Measurements from ENCODE around the gene STIM1. TPM values are rescaled to one million over a fixed set of nuclear protein-coding genes. Genes with fewer than 3 reads are reported as not detected.
"Not testable (repeated sequence)": the region's sequence is repeated elsewhere in the genome, so short reads cannot be mapped to it uniquely, and the experiment has no call there.

Gene STIM1
- total RNA-seq, 1 donor, result 57.9 TPM

- Histone ChIP-seq H3K27me3 (ENCODE audit: insufficient read depth, low read length) (no peaks in the 10 kb centered on the region), H3K4me1 (ENCODE audit: insufficient read depth, low read length) (peaks cover 9% of the 10 kb centered on the region), H3K27ac (ENCODE audit: low read depth, low read length) (peak overlapping the region; percentile 15), H3K9me3 (ENCODE audit: low read depth, low read length) (peaks cover 4% of the 10 kb centered on the region), H3K79me2 (ENCODE audit: insufficient read depth, low read length) (peaks cover 6% of the 10 kb centered on the region), H2AFZ (ENCODE audit: low read length) (no peak overlapping the region), H3K36me3 (ENCODE audit: insufficient read depth, low read length) (no peaks in the 10 kb centered on the region), H4K20me1 (ENCODE audit: insufficient read depth, low read length) (peaks cover 14% of the 10 kb centered on the region), H3K4me2 (ENCODE audit: insufficient read depth, low read length) (peak overlapping the region; percentile 43), H3K4me3 (ENCODE audit: insufficient read depth, low read length) (no peak overlapping the region)
- TF ChIP-seq, protein P1, sequence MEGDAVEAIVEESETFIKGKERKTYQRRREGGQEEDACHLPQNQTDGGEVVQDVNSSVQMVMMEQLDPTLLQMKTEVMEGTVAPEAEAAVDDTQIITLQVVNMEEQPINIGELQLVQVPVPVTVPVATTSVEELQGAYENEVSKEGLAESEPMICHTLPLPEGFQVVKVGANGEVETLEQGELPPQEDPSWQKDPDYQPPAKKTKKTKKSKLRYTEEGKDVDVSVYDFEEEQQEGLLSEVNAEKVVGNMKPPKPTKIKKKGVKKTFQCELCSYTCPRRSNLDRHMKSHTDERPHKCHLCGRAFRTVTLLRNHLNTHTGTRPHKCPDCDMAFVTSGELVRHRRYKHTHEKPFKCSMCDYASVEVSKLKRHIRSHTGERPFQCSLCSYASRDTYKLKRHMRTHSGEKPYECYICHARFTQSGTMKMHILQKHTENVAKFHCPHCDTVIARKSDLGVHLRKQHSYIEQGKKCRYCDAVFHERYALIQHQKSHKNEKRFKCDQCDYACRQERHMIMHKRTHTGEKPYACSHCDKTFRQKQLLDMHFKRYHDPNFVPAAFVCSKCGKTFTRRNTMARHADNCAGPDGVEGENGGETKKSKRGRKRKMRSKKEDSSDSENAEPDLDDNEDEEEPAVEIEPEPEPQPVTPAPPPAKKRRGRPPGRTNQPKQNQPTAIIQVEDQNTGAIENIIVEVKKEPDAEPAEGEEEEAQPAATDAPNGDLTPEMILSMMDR (IDR thresholded peaks at IDR 0.05; ENCODE audit: extremely low read depth, low read depth, low read length), result no peak
- peak; percentile 81 for DNase-seq (ENCODE audit: insufficient read length, low spot score, missing footprints)
These were observed 140.6 kb downstream of the STIM1 start for GRCh38 chr11:3995949-3996554.

- TF ChIP-seq, protein P1 (IDR thresholded peaks at IDR 0.05; ENCODE audit: extremely low read depth, low read depth, low read length), result no peak
These were observed 141.2 kb downstream of the STIM1 start for GRCh38 chr11:3996651-3997050.

DNA sequence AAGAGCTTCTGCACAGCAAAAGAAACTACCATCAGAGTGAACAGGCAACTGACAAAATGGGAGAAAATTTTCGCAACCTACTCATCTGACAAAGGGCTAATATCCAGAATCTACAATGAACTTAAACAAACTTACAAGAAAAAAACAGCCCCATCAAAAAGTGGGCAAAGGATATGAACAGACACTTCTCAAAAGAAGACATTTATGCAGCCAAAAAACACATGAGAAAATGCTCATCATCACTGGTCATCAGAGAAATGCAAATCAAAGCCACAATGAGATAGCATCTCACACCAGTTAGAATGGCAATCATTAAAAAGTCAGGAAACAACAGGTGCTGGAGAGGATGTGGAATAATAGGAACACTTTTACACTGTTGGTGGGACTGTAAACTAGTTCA is 149.3 kb downstream of the STIM1 start:
- not testable (repeated sequence) for H2AFZ ChIP-seq (ENCODE audit: low read length); H3K4me3 ChIP-seq (ENCODE audit: insufficient read depth, low read length); H3K4me2 ChIP-seq (ENCODE audit: insufficient read depth, low read length); H3K9me3 ChIP-seq (ENCODE audit: low read depth, low read length); H3K27ac ChIP-seq (ENCODE audit: low read depth, low read length); H3K4me1 ChIP-seq (ENCODE audit: insufficient read depth, low read length); H3K36me3 ChIP-seq (ENCODE audit: insufficient read depth, low read length); H3K27me3 ChIP-seq (ENCODE audit: insufficient read depth, low read length); H4K20me1 ChIP-seq (ENCODE audit: insufficient read depth, low read length); DNase-seq (ENCODE audit: insufficient read length, low spot score, missing footprints); H3K79me2 ChIP-seq (ENCODE audit: insufficient read depth, low read length)

More at GRCh38 chr11:3996651-3997050, 141.2 kb downstream of the STIM1 start:
- Histone ChIP-seq H3K4me3 (ENCODE audit: insufficient read depth, low read length) (no peak overlapping the region), H3K36me3 (ENCODE audit: insufficient read depth, low read length) (no peaks in the 10 kb centered on the region), H3K4me2 (ENCODE audit: insufficient read depth, low read length) (no peak overlapping the region), H3K27ac (ENCODE audit: low read depth, low read length) (no peak overlapping the region), H3K27me3 (ENCODE audit: insufficient read depth, low read length) (no peaks in the 10 kb centered on the region), H4K20me1 (ENCODE audit: insufficient read depth, low read length) (peaks cover 14% of the 10 kb centered on the region), H3K9me3 (ENCODE audit: low read depth, low read length) (peaks cover 4% of the 10 kb centered on the region), H3K4me1 (ENCODE audit: insufficient read depth, low read length) (peaks cover 9% of the 10 kb centered on the region), H3K79me2 (ENCODE audit: insufficient read depth, low read length) (peaks cover 6% of the 10 kb centered on the region), H2AFZ (ENCODE audit: low read length) (no peak overlapping the region)
- no peak for DNase-seq (ENCODE audit: insufficient read length, low spot score, missing footprints)

- no peaks in the 10 kb centered on the region for H3K36me3 ChIP-seq (ENCODE audit: insufficient read depth, low read length)
- no peaks in the 10 kb centered on the region for H3K79me2 ChIP-seq (ENCODE audit: insufficient read depth, low read length)
- H3K27me3 ChIP-seq (ENCODE audit: insufficient read depth, low read length), result no peaks in the 10 kb centered on the region
- no peak overlapping the region for H3K27ac ChIP-seq (ENCODE audit: low read depth, low read length)
- no peak overlapping the region for H3K4me2 ChIP-seq (ENCODE audit: insufficient read depth, low read length)
- DNase-seq (ENCODE audit: insufficient read length, low spot score, missing footprints), result no peak
- no peaks in the 10 kb centered on the region for H3K9me3 ChIP-seq (ENCODE audit: low read depth, low read length)
- no peak overlapping the region for H2AFZ ChIP-seq (ENCODE audit: low read length)
- no peaks in the 10 kb centered on the region for H4K20me1 ChIP-seq (ENCODE audit: insufficient read depth, low read length)
- no peaks in the 10 kb centered on the region for H3K4me1 ChIP-seq (ENCODE audit: insufficient read depth, low read length)
- TF ChIP-seq, protein P1 (IDR thresholded peaks at IDR 0.05; ENCODE audit: extremely low read depth, low read depth, low read length), result no peak
- H3K4me3 ChIP-seq (ENCODE audit: insufficient read depth, low read length), result no peak overlapping the region
These were observed 151.6 kb downstream of the STIM1 start for GRCh38 chr11:4006946-4007680.

Measured in osteoblast (primary cell).